D721Med (cell line): ENCODE measurements around the gene SIDT2.

Experiments used
- DNase-seq: peaks from one replicate; pipeline ENCODE4 v3.0.0; 2011; ENCODE audit warnings: low spot score; ENCODE audit not compliant: insufficient read length
- FAIRE-seq: peaks from 2 replicates; lab custom pipeline; 2011; peaks lifted over from hg19 to GRCh38; lab: Jason Lieb, UNC
- TF ChIP-seq, protein P1 (sequence below): IDR thresholded peaks from 2 replicates; pipeline ENCODE4 v1.5.1; 2012; ENCODE audit warnings: mild to moderate bottlenecking, control low read depth; ENCODE audit not compliant: insufficient read depth; ENCODE audit errors: missing control alignments

The SIDT2 gene

GRCh38 chr11:117186431-117186761 lies 7.9 kb downstream of the SIDT2 start:
- TF ChIP-seq, protein P1, sequence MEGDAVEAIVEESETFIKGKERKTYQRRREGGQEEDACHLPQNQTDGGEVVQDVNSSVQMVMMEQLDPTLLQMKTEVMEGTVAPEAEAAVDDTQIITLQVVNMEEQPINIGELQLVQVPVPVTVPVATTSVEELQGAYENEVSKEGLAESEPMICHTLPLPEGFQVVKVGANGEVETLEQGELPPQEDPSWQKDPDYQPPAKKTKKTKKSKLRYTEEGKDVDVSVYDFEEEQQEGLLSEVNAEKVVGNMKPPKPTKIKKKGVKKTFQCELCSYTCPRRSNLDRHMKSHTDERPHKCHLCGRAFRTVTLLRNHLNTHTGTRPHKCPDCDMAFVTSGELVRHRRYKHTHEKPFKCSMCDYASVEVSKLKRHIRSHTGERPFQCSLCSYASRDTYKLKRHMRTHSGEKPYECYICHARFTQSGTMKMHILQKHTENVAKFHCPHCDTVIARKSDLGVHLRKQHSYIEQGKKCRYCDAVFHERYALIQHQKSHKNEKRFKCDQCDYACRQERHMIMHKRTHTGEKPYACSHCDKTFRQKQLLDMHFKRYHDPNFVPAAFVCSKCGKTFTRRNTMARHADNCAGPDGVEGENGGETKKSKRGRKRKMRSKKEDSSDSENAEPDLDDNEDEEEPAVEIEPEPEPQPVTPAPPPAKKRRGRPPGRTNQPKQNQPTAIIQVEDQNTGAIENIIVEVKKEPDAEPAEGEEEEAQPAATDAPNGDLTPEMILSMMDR = no peak
- DNase-seq (no peak), FAIRE-seq (no peak)

DNA sequence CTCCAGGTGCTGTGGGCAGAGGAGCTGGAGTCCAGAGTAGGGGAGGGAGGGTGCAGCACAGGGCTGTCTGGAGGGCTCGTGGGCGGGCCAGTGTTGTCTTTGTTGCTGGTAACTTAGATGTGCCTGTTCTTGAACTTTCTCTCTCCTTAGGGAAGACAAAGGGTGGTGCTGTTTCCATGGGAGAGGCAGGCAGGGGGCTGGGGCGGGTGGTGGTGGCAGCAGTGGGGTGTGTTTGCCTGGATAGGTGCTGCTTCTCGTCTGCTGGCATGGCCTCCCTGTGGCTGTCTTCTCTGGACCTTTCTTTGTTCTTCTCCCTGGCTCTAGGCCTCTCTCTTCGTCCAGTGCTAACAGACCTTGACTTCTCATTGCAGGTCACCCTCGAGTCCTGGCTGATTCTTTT lies 8.5 kb downstream of the SIDT2 start:
- TF ChIP-seq, protein P1 = no peak
- FAIRE-seq (no peak), DNase-seq (no peak)

GRCh38 chr11:117187428-117187798 lies 8.9 kb downstream of the SIDT2 start:
- no peak for DNase-seq
- FAIRE-seq = no peak
- TF ChIP-seq, protein P1 = no peak

DNA sequence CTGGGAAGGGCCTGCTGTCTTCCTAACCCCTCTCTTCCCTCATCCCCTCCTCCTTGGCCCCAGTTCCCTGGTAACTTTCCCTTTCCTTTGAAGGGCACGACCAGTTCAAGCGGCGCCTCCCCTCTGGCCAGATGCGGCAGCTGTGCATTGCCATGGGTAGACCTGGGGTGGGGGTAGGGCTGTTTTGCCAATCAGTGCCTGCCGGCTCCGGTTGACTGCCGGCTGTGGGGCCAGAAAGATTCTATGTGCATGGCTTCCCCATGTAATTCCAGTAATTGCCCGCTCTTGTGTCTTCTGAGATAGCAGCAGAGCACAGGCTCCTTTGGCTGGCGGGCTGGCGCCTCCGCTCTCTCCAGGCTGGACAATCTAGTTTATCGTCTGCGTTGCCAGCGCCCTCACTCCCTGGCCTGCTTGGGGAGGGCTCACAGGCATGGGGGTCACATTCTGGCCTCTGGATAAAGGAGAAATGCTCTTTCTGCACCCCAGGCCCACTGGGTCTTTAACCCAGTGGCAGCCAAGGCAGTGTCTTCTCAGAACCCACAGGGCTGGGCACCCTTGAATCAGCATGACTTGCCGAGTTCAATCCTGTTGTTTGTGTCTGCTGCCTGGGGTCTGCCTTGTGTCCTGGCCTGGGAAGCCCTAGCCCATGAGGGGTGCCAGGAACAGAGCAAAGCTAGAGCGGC lies 9.4 kb downstream of the SIDT2 start:
- DNase-seq (no peak), FAIRE-seq (no peak)
- TF ChIP-seq, protein P1 = no peak

DNA sequence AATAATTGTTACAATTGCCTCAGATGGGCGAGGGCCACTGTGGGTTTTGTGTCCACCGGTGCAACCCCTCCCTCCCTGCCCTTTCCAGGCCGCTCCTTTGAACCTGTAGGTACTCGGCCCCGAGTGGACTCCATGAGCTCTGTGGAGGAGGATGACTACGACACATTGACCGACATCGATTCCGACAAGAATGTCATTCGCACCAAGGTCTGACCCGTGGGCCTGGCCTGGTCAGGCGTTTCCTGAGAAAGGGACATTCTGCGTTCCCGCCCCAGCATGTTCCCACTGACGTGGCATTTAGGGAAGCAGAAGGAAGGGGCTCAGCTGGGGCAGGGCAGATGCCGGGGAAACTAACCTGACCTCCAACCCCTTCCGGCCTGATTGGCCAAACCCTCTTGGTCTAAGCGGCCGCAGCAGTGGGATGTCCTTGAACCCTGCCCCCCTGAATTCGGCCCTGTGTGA lies 10.1 kb downstream of the SIDT2 start:
- FAIRE-seq = no peak
- no peak for DNase-seq
- TF ChIP-seq, protein P1 = no peak

DNA sequence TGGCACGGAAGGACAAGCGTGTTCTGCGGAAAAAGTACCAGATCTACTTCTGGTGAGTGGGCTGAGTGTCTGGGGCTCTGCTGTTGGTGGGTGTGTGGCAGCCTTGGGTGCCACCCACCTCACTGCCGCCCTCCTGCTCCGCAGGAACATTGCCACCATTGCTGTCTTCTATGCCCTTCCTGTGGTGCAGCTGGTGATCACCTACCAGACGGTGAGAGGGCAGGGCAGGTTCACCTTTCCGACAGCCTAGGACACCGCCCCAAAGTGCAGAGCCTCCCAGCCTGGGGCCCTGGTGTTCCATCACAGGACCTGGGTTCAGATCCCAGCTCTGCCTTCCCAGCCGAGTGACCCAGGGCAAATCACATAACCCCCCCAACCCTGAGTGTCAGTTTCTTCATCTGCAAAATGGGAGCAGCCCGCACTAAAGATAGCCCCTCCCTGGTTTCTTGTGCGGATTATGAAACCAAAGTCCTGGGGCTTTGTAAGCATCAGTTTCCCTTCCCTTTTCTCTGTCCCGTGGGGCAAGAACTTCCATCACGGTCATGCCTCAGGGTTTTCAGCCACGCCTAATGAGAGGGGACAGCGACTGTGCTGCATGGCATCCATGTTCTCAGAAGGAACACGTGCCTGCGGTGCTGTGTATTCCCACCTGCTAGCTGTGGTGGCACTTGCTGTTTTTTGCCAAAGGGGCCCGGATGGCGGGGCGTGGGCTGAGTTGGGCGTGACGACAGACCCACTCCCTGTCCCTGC lies 10.8 kb downstream of the SIDT2 start:
- no peak for DNase-seq
- TF ChIP-seq, protein P1 = no peak
- FAIRE-seq = no peak

- TF ChIP-seq, protein P1 = no peak
- no peak for DNase-seq
- no peak for FAIRE-seq
Measured at GRCh38 chr11:117189941-117190544, 11.5 kb downstream of the SIDT2 start.
